H1 (cell line): ENCODE data around the gene ESYT1. TPM values are rescaled to one million over a fixed set of nuclear protein-coding genes. Genes with fewer than 3 reads are reported as not detected.

Source experiments
- CBX5 ChIP-seq: fragments of 300-800, 300-1000 bp; sonication (generic); IDR thresholded peaks from 2 replicates; pipeline ENCODE4 v1.7.1; 2016; ENCODE audit warnings: antibody characterized with exemption, low read length, low read depth
- RAD21 ChIP-seq, 2 experiments: IDR thresholded peaks in 1 of 2; conservative IDR thresholded peaks in 1 of 2; 2 replicates each; pipeline ENCODE4 v1.6.1; 2011; ENCODE audit warnings: low read depth in 2 of 2, low read length in 2 of 2, improper control_type of control experiment in 1 of 2, inconsistent platforms in 1 of 2, mild to moderate bottlenecking in 1 of 2, moderate library complexity in 1 of 2
- polyA plus RNA-seq, 7 experiments: library from polyadenylated mRNA; depleted of rRNA in 3 of 7; stranded (reverse) in 5 of 7; unstranded in 2 of 7; fragments of >200 nt in 5 of 7; fragments of 200-250 nt in 2 of 7; gene quantifications; 1 replicate in 5 of 7; 2 replicates in 1 of 7; 4 replicates in 1 of 7; pipeline versions ENCODE4 v1.2.1 to v1.2.3, GENCODE V29; 2011 to 2013; ENCODE audit warnings: missing spikeins in 2 of 7, mixed read lengths in 2 of 7
- total RNA-seq: library from RNA; stranded (reverse); fragmentation: NEBNext Ultra II Directional; extraction: Animal tissue kit (Norgen Biotek cat#: 25700); gene quantifications from 2 replicates; pipeline ENCODE4 v1.2.1, GENCODE V29; 2021

Gene ESYT1
- total and polyA plus RNA-seq, 2 of the 8 experiments (the other 6 are each of a cell fraction or from before 2014, with no cell fraction given): 86.9 to 165 TPM

GRCh38 chr12:56193025-56193578 lies 65.0 kb downstream of the ESYT1 start (continued):
- TF ChIP-seq CBX5 (no peak), RAD21 (IDR thresholded peaks at IDR 0.05 in 1 of 2, conservative IDR thresholded peaks at IDR 0.05 in 1 of 2; ENCODE audit: low read depth in 2 of 2, low read length in 2 of 2) (peak; percentile 83 to 87)

Other genes with a start within 250 kb of the ESYT1 start
- 58.5 and 58.9 TPM in 2 replicates for gene PYM1, start 200.4 kb upstream of the ESYT1 start, total RNA-seq
- gene PYM1, start 200.4 kb upstream of the ESYT1 start, polyA plus RNA-seq (2011; rRNA removed): 37.3 and 38.7 TPM in 2 replicates
- gene DGKA, start 197.1 kb upstream of the ESYT1 start, total RNA-seq: 18.0 and 21.3 TPM in 2 replicates
- 15.9 and 24.4 TPM in 2 replicates for gene DGKA, start 197.1 kb upstream of the ESYT1 start, polyA plus RNA-seq (2011; rRNA removed)
- gene PMEL, start 162.2 kb upstream of the ESYT1 start, total RNA-seq: 120 and 128 TPM in 2 replicates
- 382 and 467 TPM in 2 replicates for gene PMEL, start 162.2 kb upstream of the ESYT1 start, polyA plus RNA-seq (2011; rRNA removed)
- 41.7 and 42.5 TPM in 2 replicates for gene CDK2, start 161.4 kb upstream of the ESYT1 start, total RNA-seq
- gene CDK2, start 161.4 kb upstream of the ESYT1 start, polyA plus RNA-seq (2011; rRNA removed): 39.4 and 41.6 TPM in 2 replicates
- 56.7 and 65.6 TPM in 2 replicates for gene RAB5B, start 154.2 kb upstream of the ESYT1 start, total RNA-seq
- gene RAB5B, start 154.2 kb upstream of the ESYT1 start, polyA plus RNA-seq (2011; rRNA removed): 47.2 and 62.4 TPM in 2 replicates
- 22.5 and 23.1 TPM in 2 replicates for gene SUOX, start 131.0 kb upstream of the ESYT1 start, total RNA-seq
- 26.8 and 31.3 TPM in 2 replicates for gene SUOX, start 131.0 kb upstream of the ESYT1 start, polyA plus RNA-seq (2011; rRNA removed)
- 12.5 and 13.3 TPM in 2 replicates for gene IKZF4, start 107.2 kb upstream of the ESYT1 start, total RNA-seq
- 8.0 and 12.9 TPM in 2 replicates for gene IKZF4, start 107.2 kb upstream of the ESYT1 start, polyA plus RNA-seq (2011; rRNA removed)
- gene RPS26, start 86.3 kb upstream of the ESYT1 start, total RNA-seq: 53.4 and 64.3 TPM in 2 replicates
- 1,236 and 1,922 TPM in 2 replicates for gene RPS26, start 86.3 kb upstream of the ESYT1 start, polyA plus RNA-seq (2011; rRNA removed)
- 49.2 and 52.4 TPM in 2 replicates for gene ERBB3, start 48.1 kb upstream of the ESYT1 start, total RNA-seq
- gene ERBB3, start 48.1 kb upstream of the ESYT1 start, polyA plus RNA-seq (2011; rRNA removed): 33.9 and 43.4 TPM in 2 replicates
- 237 and 242 TPM in 2 replicates for gene PA2G4, start 23.7 kb upstream of the ESYT1 start, total RNA-seq
- 100 and 159 TPM in 2 replicates for gene PA2G4, start 23.7 kb upstream of the ESYT1 start, polyA plus RNA-seq (2011; rRNA removed)
- gene RPL41, start 11.6 kb upstream of the ESYT1 start, total RNA-seq: 4,440 and 4,619 TPM in 2 replicates
- 10,552 and 16,488 TPM in 2 replicates for gene RPL41, start 11.6 kb upstream of the ESYT1 start, polyA plus RNA-seq (2011; rRNA removed)
- 11.2 and 12.5 TPM in 2 replicates for gene ZC3H10, start 10.0 kb upstream of the ESYT1 start, total RNA-seq
- 4.0 and 5.1 TPM in 2 replicates for gene ZC3H10, start 10.0 kb upstream of the ESYT1 start, polyA plus RNA-seq (2011; rRNA removed)
- gene MYL6B, start 24.3 kb downstream of the ESYT1 start, total RNA-seq: 162 and 163 TPM in 2 replicates
- gene MYL6B, start 24.3 kb downstream of the ESYT1 start, polyA plus RNA-seq (2011; rRNA removed): 146 and 202 TPM in 2 replicates
- 1,130 and 1,137 TPM in 2 replicates for gene MYL6, start 30.1 kb downstream of the ESYT1 start, total RNA-seq
- 1,664 and 2,279 TPM in 2 replicates for gene MYL6, start 30.1 kb downstream of the ESYT1 start, polyA plus RNA-seq (2011; rRNA removed)
- gene SMARCC2, start 61.2 kb downstream of the ESYT1 start, total RNA-seq: 66.3 and 78.5 TPM in 2 replicates
- 33.9 and 40.5 TPM in 2 replicates for gene SMARCC2, start 61.2 kb downstream of the ESYT1 start, polyA plus RNA-seq (2011; rRNA removed)
- gene RNF41, start 93.7 kb downstream of the ESYT1 start, total RNA-seq: 55.0 and 55.5 TPM in 2 replicates
- 98.6 and 127 TPM in 2 replicates for gene RNF41, start 93.7 kb downstream of the ESYT1 start, polyA plus RNA-seq (2011; rRNA removed)
- gene NABP2, start 96.1 kb downstream of the ESYT1 start, total RNA-seq: 56.1 and 58.1 TPM in 2 replicates
- 59.8 and 67.5 TPM in 2 replicates for gene NABP2, start 96.1 kb downstream of the ESYT1 start, polyA plus RNA-seq (2011; rRNA removed)
- 0.25 TPM in 1 of 2 replicates, not detected in the other for gene SLC39A5, start 101.8 kb downstream of the ESYT1 start, total RNA-seq
- 0.27 and 0.75 TPM in 2 replicates for gene SLC39A5, start 101.8 kb downstream of the ESYT1 start, polyA plus RNA-seq (2011; rRNA removed)
- gene ANKRD52, start 130.1 kb downstream of the ESYT1 start, total RNA-seq: 34.1 and 36.3 TPM in 2 replicates
- 14.0 and 20.7 TPM in 2 replicates for gene ANKRD52, start 130.1 kb downstream of the ESYT1 start, polyA plus RNA-seq (2011; rRNA removed)
- gene COQ10A, start 138.7 kb downstream of the ESYT1 start, total RNA-seq: 21.8 and 22.8 TPM in 2 replicates
- 39.5 and 42.9 TPM in 2 replicates for gene COQ10A, start 138.7 kb downstream of the ESYT1 start, polyA plus RNA-seq (2011; rRNA removed)
- gene CS, start 172.1 kb downstream of the ESYT1 start, total RNA-seq: 238 and 243 TPM in 2 replicates
- gene CS, start 172.1 kb downstream of the ESYT1 start, polyA plus RNA-seq (2011; rRNA removed): 82.4 and 96.6 TPM in 2 replicates
- 195 and 203 TPM in 2 replicates for gene CNPY2, start 187.7 kb downstream of the ESYT1 start, total RNA-seq
- gene CNPY2, start 187.7 kb downstream of the ESYT1 start, polyA plus RNA-seq (2011; rRNA removed): 222 and 281 TPM in 2 replicates
- 30.5 and 36.7 TPM in 2 replicates for gene PAN2, start 205.7 kb downstream of the ESYT1 start, total RNA-seq
- gene PAN2, start 205.7 kb downstream of the ESYT1 start, polyA plus RNA-seq (2011; rRNA removed): 29.6 and 37.1 TPM in 2 replicates
- 1.4 and 2.3 TPM in 2 replicates for gene IL23A, start 210.6 kb downstream of the ESYT1 start, total RNA-seq
- 2.6 and 3.6 TPM in 2 replicates for gene IL23A, start 210.6 kb downstream of the ESYT1 start, polyA plus RNA-seq (2011; rRNA removed)
- 42.4 and 44.7 TPM in 2 replicates for gene STAT2, start 231.8 kb downstream of the ESYT1 start, total RNA-seq
- 37.1 and 39.9 TPM in 2 replicates for gene STAT2, start 231.8 kb downstream of the ESYT1 start, polyA plus RNA-seq (2011; rRNA removed)
- gene APOF, start 234.6 kb downstream of the ESYT1 start, total RNA-seq: not detected in 2 replicates
- gene APOF, start 234.6 kb downstream of the ESYT1 start, polyA plus RNA-seq (2011; rRNA removed): not detected in 2 replicates